ENCODE results near the gene KRTAP10-7. TPM values are rescaled to one million over a fixed set of nuclear protein-coding genes. Genes with fewer than 3 reads are reported as not detected.
"Not testable (repeated sequence)": the region's sequence is repeated elsewhere in the genome, so short reads cannot be mapped to it uniquely, and the experiment has no call there.

Gene KRTAP10-7
- total RNA-seq, 1 experiment from 2014 or later, result not detected

GRCh38 chr21:44578371-44579055, 21.9 kb upstream of the KRTAP10-7 start:
- no peak overlapping the region for H3K4me3 ChIP-seq (ENCODE audit: low read depth, low read length)
- H3K36me3 Mint-ChIP-seq (ENCODE audit: insufficient read depth, unreplicated experiment), result peaks cover 5% of the 10 kb centered on the region

GRCh38 chr21:44579056-44579832, 21.2 kb upstream of the KRTAP10-7 start:
- Mint-ChIP-seq H3K36me3 (ENCODE audit: insufficient read depth, unreplicated experiment) (peaks cover 5% of the 10 kb centered on the region), H3K27ac (ENCODE audit: unreplicated experiment) (no peak overlapping the region), H3K4me1 (ENCODE audit: low read depth, unreplicated experiment) (peaks cover 8% of the 10 kb centered on the region), H3K4me3 (ENCODE audit: unreplicated experiment) (no peak overlapping the region), H3K9me3 (ENCODE audit: unreplicated experiment) (peaks cover 54% of the 10 kb centered on the region), H3K27me3 (ENCODE audit: insufficient read depth, unreplicated experiment) (no peaks in the 10 kb centered on the region)
- intact Hi-C loops (cut with micrococcal nuclease; ENCODE audit: unreplicated experiment), result no loop called here
- ChIA-PET CTCF (no interaction called here), POLR2A (no interaction called here)
- peaks cover 18% of the 10 kb centered on the region for H3K9me3 ChIP-seq
- H3K4me3 ChIP-seq (ENCODE audit: low read depth, low read length), result no peak overlapping the region
- no peaks in the 10 kb centered on the region for H3K36me3 ChIP-seq (ENCODE audit: control insufficient read depth, insufficient read depth, low read length)
- H3K4me1 ChIP-seq, result no peaks in the 10 kb centered on the region
- no TSS peak for BruUV-seq (replicated peaks)
- TF ChIP-seq CTCF (IDR thresholded peaks at IDR 0.05; ENCODE audit: insufficient read depth in 1 of 2, low read depth in 1 of 2, low read length in 1 of 2, severe bottlenecking in 1 of 2, unreplicated experiment in 1 of 2), result no peak
- no peaks in the 10 kb centered on the region for H3K27me3 ChIP-seq (replicated peaks; ENCODE audit: control insufficient read depth, insufficient read depth, low read length)
- DNase-seq, result no peak

More at GRCh38 chr21:44578371-44579055, 21.9 kb upstream of the KRTAP10-7 start:
- Mint-ChIP-seq H3K27me3 (ENCODE audit: insufficient read depth, unreplicated experiment) (no peaks in the 10 kb centered on the region), H3K4me3 (ENCODE audit: unreplicated experiment) (no peak overlapping the region), H3K9me3 (ENCODE audit: unreplicated experiment) (peaks cover 54% of the 10 kb centered on the region), H3K4me1 (ENCODE audit: low read depth, unreplicated experiment) (peaks cover 8% of the 10 kb centered on the region), H3K27ac (ENCODE audit: unreplicated experiment) (no peak overlapping the region)
- H3K36me3 ChIP-seq (ENCODE audit: control insufficient read depth, insufficient read depth, low read length), result no peaks in the 10 kb centered on the region
- BruUV-seq (replicated peaks), result no TSS peak
- no peak for TF ChIP-seq CTCF (IDR thresholded peaks at IDR 0.05; ENCODE audit: insufficient read depth in 1 of 2, low read depth in 1 of 2, low read length in 1 of 2, severe bottlenecking in 1 of 2, unreplicated experiment in 1 of 2)
- no peaks in the 10 kb centered on the region for H3K4me1 ChIP-seq
- DNase-seq, result no peak
- intact Hi-C loops (cut with micrococcal nuclease; ENCODE audit: unreplicated experiment), result no loop called here
- ChIA-PET CTCF (no interaction called here), POLR2A (no interaction called here)
- peaks cover 18% of the 10 kb centered on the region for H3K9me3 ChIP-seq
- H3K27me3 ChIP-seq (replicated peaks; ENCODE audit: control insufficient read depth, insufficient read depth, low read length), result no peaks in the 10 kb centered on the region

- ChIA-PET POLR2A (no interaction called here), CTCF (no interaction called here)
- Histone ChIP-seq H3K36me3 (ENCODE audit: control insufficient read depth, insufficient read depth, low read length) (no peaks in the 10 kb centered on the region), H3K27me3 (replicated peaks; ENCODE audit: control insufficient read depth, insufficient read depth, low read length) (no peaks in the 10 kb centered on the region), H3K9me3 (peaks cover 18% of the 10 kb centered on the region), H3K4me1 (no peaks in the 10 kb centered on the region), H3K4me3 (ENCODE audit: low read depth, low read length) (no peak overlapping the region)
- BruUV-seq (replicated peaks), result no TSS peak
- no peak for TF ChIP-seq CTCF (IDR thresholded peaks at IDR 0.05; ENCODE audit: insufficient read depth in 1 of 2, low read depth in 1 of 2, low read length in 1 of 2, severe bottlenecking in 1 of 2, unreplicated experiment in 1 of 2)
- Mint-ChIP-seq H3K4me1 (ENCODE audit: low read depth, unreplicated experiment) (peaks cover 4% of the 10 kb centered on the region), H3K27ac (ENCODE audit: unreplicated experiment) (no peak overlapping the region), H3K4me3 (ENCODE audit: unreplicated experiment) (no peak overlapping the region), H3K9me3 (ENCODE audit: unreplicated experiment) (peaks cover 54% of the 10 kb centered on the region), H3K36me3 (ENCODE audit: insufficient read depth, unreplicated experiment) (peaks cover 5% of the 10 kb centered on the region), H3K27me3 (ENCODE audit: insufficient read depth, unreplicated experiment) (no peaks in the 10 kb centered on the region)
- no peak for DNase-seq
- intact Hi-C loops (cut with micrococcal nuclease; ENCODE audit: unreplicated experiment), result no loop called here
Measured at GRCh38 chr21:44579833-44580144, 20.6 kb upstream of the KRTAP10-7 start.

DNA sequence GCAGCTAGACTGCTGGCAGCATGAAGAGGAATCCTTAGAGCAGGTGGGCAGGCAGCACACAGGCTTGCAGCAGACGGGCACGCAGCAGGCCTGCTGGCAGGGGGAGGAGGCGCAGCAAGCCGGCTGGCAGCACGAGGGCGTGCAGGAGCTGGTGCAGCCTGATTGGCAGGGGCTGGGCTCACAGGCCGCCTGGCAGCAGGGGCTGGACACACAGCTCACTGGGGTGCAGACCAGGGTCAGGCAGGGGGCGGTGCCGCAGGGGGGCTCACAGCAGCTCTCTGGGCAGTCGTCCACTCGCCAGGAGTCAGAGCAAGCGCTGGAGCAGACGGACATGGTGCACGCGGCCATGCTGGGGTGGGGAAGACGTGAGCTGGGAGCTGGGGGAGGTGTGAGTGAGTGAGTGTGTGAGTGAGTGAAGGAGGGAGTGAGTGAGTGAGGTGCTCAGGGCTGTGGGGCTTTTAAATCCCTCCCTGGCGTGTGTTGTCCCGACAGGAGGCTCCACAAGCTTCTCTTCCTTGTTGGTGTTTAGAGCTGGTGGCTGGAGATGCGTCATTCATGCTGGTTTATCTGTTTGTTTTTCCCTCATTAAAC, 20.1 kb upstream of the KRTAP10-7 start, which contains the start of gene KRTAP10-5:
Gene KRTAP10-5 (minus strand): TSS at position 374 of the 591 bp plus-strand sequence. CDS start 26 bp downstream, at position 348.
- H3K4me1 Mint-ChIP-seq (ENCODE audit: low read depth, unreplicated experiment); H3K27ac Mint-ChIP-seq (ENCODE audit: unreplicated experiment); CTCF ChIA-PET; H3K4me3 ChIP-seq (ENCODE audit: low read depth, low read length); H3K36me3 ChIP-seq (ENCODE audit: control insufficient read depth, insufficient read depth, low read length); DNase-seq; H3K27me3 Mint-ChIP-seq (ENCODE audit: insufficient read depth, unreplicated experiment); BruUV-seq (replicated peaks); H3K4me3 Mint-ChIP-seq (ENCODE audit: unreplicated experiment); POLR2A ChIA-PET; H3K36me3 Mint-ChIP-seq (ENCODE audit: insufficient read depth, unreplicated experiment); intact Hi-C loops (cut with micrococcal nuclease; ENCODE audit: unreplicated experiment); H3K27me3 ChIP-seq (replicated peaks; ENCODE audit: control insufficient read depth, insufficient read depth, low read length); H3K4me1 ChIP-seq: not testable (repeated sequence)
- H3K9me3 ChIP-seq, result peaks cover 18% of the 10 kb centered on the region
- peaks cover 54% of the 10 kb centered on the region for H3K9me3 Mint-ChIP-seq (ENCODE audit: unreplicated experiment)
